Brain microvascular endothelial cell (primary cell): ENCODE data around the gene NEAT1.

Experiments
- DNase-seq: peaks from one replicate; pipeline ENCODE4 v3.0.0-alpha.2; 2020
- H3K27ac ChIP-seq: fragments of 250-450 bp; sonication (Bioruptor Pico); 2 replicates; pipeline ENCODE4 v1.5.1; 2020; ENCODE audit warnings: mild to moderate bottlenecking, moderate library complexity
- H3K27me3 ChIP-seq: fragments of 250-450 bp; sonication (Bioruptor Pico); replicated peaks from 2 replicates; pipeline ENCODE4 v1.5.1; 2020; ENCODE audit warnings: mild to moderate bottlenecking
- H3K36me3 ChIP-seq: fragments of 250-450 bp; sonication (Bioruptor Pico); replicated peaks from 2 replicates; pipeline ENCODE4 v1.5.1; 2020; ENCODE audit warnings: mild to moderate bottlenecking
- H3K4me3 ChIP-seq: 2 replicates; pipeline ENCODE4 v1.5.1; 2011; ENCODE audit warnings: low read depth, mild to moderate bottlenecking, control low read depth, low read length, moderate library complexity
- in situ Hi-C: cut with HindIII; loops from 2 replicates; pipeline ENCODE4 v1.10.0; 2017; ENCODE audit warnings: low sequenced_read_pairs, low pct_ligation_motif_present
- TF ChIP-seq, protein P1 (sequence below): IDR thresholded peaks from 2 replicates; pipeline ENCODE4 v1.5.1; 2011; ENCODE audit warnings: low read depth, mild to moderate bottlenecking, moderate library complexity, low read length, control low read depth, inconsistent platforms; ENCODE audit errors: missing control alignments

Gene NEAT1

DNA sequence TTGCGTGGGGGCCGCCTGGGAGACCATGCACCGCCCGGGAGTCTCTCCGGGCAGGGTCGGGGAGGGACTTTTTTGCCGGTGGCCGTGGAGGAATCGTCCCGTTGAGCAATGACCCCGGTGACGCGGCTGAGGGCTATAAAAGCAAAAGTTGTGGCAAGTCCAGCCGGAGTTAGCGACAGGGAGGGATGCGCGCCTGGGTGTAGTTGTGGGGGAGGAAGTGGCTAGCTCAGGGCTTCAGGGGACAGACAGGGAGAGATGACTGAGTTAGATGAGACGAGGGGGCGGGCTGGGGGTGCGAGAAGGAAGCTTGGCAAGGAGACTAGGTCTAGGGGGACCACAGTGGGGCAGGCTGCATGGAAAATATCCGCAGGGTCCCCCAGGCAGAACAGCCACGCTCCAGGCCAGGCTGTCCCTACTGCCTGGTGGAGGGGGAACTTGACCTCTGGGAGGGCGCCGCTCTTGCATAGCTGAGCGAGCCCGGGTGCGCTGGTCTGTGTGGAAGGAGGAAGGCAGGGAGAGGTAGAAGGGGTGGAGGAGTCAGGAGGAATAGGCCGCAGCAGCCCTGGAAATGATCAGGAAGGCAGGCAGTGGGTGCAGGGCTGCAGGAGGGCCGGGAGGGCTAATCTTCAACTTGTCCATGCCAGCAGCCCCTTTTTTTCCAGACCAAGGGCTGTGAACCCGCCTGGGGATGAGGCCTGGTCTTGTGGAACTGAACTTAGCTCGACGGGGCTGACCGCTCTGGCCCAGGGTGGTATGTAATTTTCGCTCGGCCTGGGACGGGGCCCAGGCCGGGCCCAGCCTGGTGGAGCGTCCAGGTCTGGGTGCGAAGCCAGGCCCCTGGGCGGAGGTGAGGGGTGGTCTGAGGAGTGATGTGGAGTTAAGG lies at the start of gene NEAT1:
Gene NEAT1, plus strand, starts transcription at position 166 of the 883 bp plus-strand sequence.
- TF ChIP-seq, protein P1, sequence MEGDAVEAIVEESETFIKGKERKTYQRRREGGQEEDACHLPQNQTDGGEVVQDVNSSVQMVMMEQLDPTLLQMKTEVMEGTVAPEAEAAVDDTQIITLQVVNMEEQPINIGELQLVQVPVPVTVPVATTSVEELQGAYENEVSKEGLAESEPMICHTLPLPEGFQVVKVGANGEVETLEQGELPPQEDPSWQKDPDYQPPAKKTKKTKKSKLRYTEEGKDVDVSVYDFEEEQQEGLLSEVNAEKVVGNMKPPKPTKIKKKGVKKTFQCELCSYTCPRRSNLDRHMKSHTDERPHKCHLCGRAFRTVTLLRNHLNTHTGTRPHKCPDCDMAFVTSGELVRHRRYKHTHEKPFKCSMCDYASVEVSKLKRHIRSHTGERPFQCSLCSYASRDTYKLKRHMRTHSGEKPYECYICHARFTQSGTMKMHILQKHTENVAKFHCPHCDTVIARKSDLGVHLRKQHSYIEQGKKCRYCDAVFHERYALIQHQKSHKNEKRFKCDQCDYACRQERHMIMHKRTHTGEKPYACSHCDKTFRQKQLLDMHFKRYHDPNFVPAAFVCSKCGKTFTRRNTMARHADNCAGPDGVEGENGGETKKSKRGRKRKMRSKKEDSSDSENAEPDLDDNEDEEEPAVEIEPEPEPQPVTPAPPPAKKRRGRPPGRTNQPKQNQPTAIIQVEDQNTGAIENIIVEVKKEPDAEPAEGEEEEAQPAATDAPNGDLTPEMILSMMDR = no peak
- H3K36me3 ChIP-seq = peaks cover 51% of the 10 kb centered on the region
- peak within 1 kb of the TSS; percentile 100 for H3K27ac ChIP-seq
- in situ Hi-C loops = loop anchor here (5.0 kb wide), 1 partner anchor 74 kb away; the partner anchor contains the start of gene MALAT1
- H3K27me3 ChIP-seq = no peaks in the 10 kb centered on the region
- H3K4me3 ChIP-seq = peak within 1 kb of the TSS; percentile 96
- DNase-seq = peak; percentile 89

DNA sequence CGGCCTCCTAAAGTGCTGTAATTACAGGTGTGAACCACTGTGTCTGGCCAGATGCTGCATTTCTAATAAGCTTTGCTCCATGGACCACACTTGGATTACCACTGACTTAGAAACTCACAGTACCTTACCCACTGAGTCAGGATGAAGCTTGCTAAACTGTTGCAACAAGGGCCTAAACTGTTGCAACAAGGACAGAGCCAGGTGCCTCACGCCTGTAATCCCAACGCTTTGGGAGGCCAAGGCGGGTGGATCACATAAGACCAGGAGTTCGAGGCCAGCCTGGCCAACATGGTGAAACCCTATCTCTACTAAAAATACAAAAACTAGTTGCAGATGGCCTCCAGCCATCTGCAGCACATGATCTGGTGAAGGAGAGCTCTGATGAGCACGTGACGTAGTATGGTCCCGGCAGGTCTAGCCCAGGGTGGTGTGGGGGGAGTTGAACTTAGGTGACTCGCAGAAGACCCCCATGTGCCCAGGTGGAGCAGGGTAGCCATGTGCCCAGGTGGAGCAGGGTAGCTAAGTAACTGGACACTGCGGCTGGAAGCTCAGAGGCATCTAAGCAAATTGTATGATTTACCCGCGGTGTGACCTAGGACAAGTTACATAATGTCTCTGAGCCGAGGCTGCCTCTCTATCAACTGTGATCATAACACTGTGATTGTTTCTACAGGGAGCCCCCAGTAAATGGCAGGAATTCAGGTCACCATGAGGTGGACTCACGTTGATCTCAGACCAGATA lies 48.6 kb upstream of the NEAT1 start:
- in situ Hi-C loops = no loop called here
- Histone ChIP-seq H3K27me3 (no peaks in the 10 kb centered on the region), H3K4me3 (no peak overlapping the region), H3K36me3 (no peaks in the 10 kb centered on the region), H3K27ac (no peak overlapping the region)
- DNase-seq = no peak
- TF ChIP-seq, protein P1 = no peak

DNA sequence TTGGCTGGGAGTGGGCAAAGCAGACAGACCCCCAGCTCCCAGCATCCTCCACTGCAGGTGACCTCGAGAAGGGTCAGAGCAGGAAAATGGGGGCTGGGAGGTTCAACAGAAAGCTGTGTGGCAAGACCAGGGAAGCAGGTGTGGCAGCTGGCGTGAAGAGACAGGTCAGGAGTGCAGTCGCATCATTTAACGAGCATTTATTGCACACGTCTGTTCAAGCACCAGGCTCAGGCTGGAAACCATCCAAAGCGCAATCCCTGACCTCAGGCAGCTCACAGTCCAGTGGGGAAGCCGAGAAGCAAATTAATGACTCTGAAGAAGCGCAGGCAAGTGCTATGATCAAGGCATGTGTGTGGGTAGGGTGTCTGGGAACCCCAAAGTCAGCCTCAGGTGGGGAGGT lies 47.6 kb upstream of the NEAT1 start:
- in situ Hi-C loops = no loop called here
- no peak for DNase-seq

DNA sequence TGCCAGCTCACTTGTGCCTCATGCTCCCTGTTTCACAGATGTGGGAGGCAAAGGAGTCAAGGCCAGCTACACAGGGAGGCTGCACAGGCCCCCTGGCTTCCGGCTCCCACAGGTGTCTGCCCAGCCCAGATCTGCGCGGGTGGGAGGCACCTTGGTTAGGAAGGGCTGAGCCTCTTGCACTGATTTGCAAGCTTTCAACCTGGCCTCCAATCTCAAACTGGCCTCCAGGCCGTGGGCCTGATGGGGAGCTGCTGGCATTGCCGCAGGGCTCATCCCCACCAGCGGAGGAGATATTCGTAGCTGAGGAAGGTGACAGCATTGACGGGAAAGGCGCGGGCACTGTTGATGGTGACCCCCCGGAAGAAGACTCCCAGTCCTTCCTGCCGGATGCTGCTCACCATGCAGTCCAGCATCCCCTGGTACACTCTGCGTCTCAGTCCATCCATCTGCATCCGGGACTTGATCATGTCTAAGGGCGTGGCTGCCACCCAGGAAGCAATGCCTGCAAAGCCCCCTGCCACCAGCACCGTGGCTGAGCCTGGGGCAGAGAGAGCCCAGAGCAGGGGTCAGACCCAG lies 46.4 kb upstream of the NEAT1 start:
- H3K36me3 ChIP-seq = no peaks in the 10 kb centered on the region
- H3K4me3 ChIP-seq = no peak overlapping the region
- H3K27ac ChIP-seq = no peak overlapping the region
- in situ Hi-C loops = no loop called here
- TF ChIP-seq, protein P1 = no peak
- DNase-seq = no peak
- H3K27me3 ChIP-seq = no peaks in the 10 kb centered on the region

More for the DNA sequence above, 47.6 kb upstream of the NEAT1 start:
- Histone ChIP-seq H3K36me3 (no peaks in the 10 kb centered on the region), H3K27me3 (no peaks in the 10 kb centered on the region), H3K4me3 (no peak overlapping the region), H3K27ac (no peak overlapping the region)
- TF ChIP-seq, protein P1 = no peak

DNA sequence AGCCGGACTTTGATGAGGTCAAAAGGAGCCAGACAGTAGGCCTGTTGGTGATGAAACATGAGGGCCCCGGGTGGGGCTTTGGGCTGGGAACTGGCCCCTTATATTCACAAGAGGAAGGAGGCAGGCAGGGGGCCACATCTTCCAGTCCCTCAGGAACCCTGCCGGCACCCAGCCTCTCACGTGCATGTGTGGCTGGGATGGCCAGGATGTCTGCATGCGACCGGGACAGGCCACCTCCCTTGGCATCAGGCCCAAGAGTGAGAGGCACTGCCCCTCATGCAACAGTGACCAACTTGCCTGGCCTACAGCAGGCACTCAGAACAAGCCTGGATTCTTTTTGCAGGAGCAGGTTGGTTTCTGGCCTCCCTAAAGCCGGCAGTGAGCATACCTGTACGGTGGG lies 45.6 kb upstream of the NEAT1 start:
- TF ChIP-seq, protein P1 = no peak
- Histone ChIP-seq H3K4me3 (no peak overlapping the region), H3K27me3 (no peaks in the 10 kb centered on the region), H3K27ac (no peak overlapping the region), H3K36me3 (no peaks in the 10 kb centered on the region)
- in situ Hi-C loops = no loop called here
- no peak for DNase-seq
